ENCODE data around the gene TSSK6.
A peak's percentile ranks its signal among the peaks of the same experiment; 100 is the strongest.

Gene TSSK6

DNA sequence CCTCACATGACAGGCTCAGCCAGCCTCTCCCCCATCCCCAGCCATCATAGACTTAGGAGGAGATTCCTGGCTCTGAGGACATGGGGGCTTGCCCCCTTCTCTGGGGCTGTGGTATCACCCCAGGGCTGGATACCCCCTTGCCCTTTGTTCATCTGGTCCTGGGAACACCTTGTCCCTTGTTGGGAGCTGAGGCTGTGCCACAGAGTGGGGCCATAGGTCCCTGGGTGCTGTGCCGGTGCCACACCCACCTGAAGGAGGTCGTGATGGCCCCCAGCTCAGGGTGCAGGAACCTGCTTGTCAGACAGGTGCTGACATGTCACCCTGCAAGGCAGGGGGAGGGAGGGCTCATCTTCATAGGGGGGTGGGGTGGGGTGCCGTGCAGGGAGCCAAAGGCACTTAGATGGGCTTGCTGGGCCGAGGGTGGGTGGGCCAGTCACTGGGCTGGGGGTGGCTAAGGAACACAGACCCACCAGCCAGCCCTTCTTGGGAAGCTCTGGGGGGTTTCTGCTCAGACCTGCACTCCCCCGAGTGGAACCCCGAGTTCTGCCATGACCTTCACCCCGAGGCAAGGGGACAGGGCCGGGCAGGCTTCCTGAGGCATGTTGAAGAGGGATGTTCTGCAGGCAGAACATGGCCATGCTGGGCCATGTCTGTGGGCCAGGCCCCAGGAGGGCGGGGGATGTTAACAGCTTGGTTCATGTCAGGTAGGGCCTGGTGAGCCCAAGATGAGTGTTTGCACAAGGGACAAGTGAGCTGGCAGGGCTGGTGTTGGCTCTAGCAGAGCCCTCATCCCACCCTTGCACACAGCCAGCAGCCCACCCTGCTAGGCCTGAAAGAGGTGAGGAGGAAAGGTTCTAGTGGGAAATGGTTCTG is 28.0 kb downstream of the TSSK6 start:
- Histone ChIP-seq H3K9ac (ENCODE audit: low read depth in 1 of 2, low read length in 2 of 2) (no peak overlapping the region), H3K4me1 (ENCODE audit: control insufficient read depth in 2 of 2, insufficient read depth in 2 of 2, low read length in 2 of 2) (peaks cover 31 to 34% of the 10 kb centered on the region in 2 donors), H3K36me3 (ENCODE audit: control insufficient read depth in 2 of 2, insufficient read depth in 2 of 2, low read length in 2 of 2) (peaks cover 6 to 30% of the 10 kb centered on the region in 2 donors), H3K4me3 (ENCODE audit: low read length in 2 of 2) (no peak overlapping the region), H3K27ac (ENCODE audit: low read depth in 2 of 2, low read length in 2 of 2) (peak overlapping the region in 1 of 2 donors; percentile 83), H3K27me3 (ENCODE audit: control insufficient read depth in 2 of 2, insufficient read depth in 2 of 2, low read length in 2 of 2) (no peaks in the 10 kb centered on the region), H3K9me3 (ENCODE audit: control insufficient read depth in 2 of 2, low read length in 2 of 2) (no peaks in the 10 kb centered on the region)

DNA sequence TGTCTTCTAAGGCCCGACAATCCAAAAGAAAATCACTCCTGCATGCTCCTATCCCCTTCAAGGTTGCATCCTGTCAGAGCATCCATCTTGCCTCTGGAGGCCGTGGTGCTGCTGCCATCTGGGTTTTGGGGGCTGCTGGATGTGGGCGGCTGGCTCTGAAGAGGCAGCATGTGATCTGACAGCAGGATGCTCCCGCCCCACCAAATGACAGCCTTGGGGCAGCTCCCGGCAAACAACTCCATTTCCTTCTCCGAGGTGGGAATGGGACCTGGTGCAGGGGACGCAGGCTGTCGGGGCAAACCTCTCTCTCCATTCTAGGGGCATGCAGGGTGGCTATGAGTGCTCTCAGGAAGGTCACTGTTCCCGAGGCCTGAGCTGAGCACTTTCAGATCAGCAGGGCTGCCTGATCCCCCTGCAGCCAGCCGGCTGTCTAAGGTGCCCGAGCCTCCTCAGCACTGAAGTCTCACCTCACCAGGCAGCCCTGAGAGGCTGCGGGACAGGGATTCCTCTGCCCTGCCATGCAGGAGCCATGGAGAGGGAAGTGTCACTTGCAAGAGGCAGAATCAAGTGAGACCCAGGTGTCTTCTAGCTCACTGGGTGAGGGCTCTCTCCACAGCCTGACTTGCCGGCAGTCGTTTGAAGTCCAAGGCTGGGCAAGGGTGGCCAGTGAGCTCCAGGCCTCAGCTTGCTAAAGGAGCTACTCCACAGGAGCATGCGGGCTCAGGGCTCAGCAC is 28.8 kb downstream of the TSSK6 start:
- H3K36me3 ChIP-seq (ENCODE audit: control insufficient read depth in 2 of 2, insufficient read depth in 2 of 2, low read length in 2 of 2) = peaks cover 0 to 25% of the 10 kb centered on the region in 2 donors
- H3K4me1 ChIP-seq (ENCODE audit: control insufficient read depth in 2 of 2, insufficient read depth in 2 of 2, low read length in 2 of 2) = peaks cover 31 to 34% of the 10 kb centered on the region in 2 donors
- H3K4me3 ChIP-seq (ENCODE audit: low read length in 2 of 2) = no peak overlapping the region
- H3K27ac ChIP-seq (ENCODE audit: low read depth in 2 of 2, low read length in 2 of 2) = no peak overlapping the region
- H3K9ac ChIP-seq (ENCODE audit: low read depth in 1 of 2, low read length in 2 of 2) = no peak overlapping the region
- H3K9me3 ChIP-seq (ENCODE audit: control insufficient read depth in 2 of 2, low read length in 2 of 2) = no peaks in the 10 kb centered on the region
- no peaks in the 10 kb centered on the region for H3K27me3 ChIP-seq (ENCODE audit: control insufficient read depth in 2 of 2, insufficient read depth in 2 of 2, low read length in 2 of 2)

DNA sequence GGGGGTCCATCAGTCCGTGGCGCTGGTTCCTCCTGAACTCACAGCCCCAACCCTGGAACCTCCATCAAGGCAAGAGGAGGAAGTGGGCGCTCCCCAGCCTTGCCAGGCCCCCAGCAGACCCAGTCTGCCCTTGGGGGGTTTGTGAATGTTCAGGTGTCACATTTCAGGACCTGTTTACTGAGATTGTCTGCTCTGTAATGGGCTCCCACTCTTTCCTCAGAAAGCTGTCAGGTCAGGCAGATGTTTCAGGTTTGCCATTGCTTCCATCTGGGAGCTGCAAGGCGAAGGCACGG is 29.4 kb downstream of the TSSK6 start:
- Histone ChIP-seq H3K4me3 (ENCODE audit: low read length in 2 of 2) (no peak overlapping the region), H3K36me3 (ENCODE audit: control insufficient read depth in 2 of 2, insufficient read depth in 2 of 2, low read length in 2 of 2) (peaks cover 0 to 22% of the 10 kb centered on the region in 2 donors), H3K27me3 (ENCODE audit: control insufficient read depth in 2 of 2, insufficient read depth in 2 of 2, low read length in 2 of 2) (no peaks in the 10 kb centered on the region), H3K9ac (ENCODE audit: low read depth in 1 of 2, low read length in 2 of 2) (no peak overlapping the region), H3K27ac (ENCODE audit: low read depth in 2 of 2, low read length in 2 of 2) (no peak overlapping the region), H3K4me1 (ENCODE audit: control insufficient read depth in 2 of 2, insufficient read depth in 2 of 2, low read length in 2 of 2) (peaks cover 31 to 34% of the 10 kb centered on the region in 2 donors), H3K9me3 (ENCODE audit: control insufficient read depth in 2 of 2, low read length in 2 of 2) (no peaks in the 10 kb centered on the region)

GRCh38 chr19:19485161-19485997 is 30.0 kb downstream of the TSSK6 start:
- Histone ChIP-seq H3K4me3 (ENCODE audit: low read length in 2 of 2) (no peak overlapping the region), H3K27me3 (ENCODE audit: control insufficient read depth in 2 of 2, insufficient read depth in 2 of 2, low read length in 2 of 2) (no peaks in the 10 kb centered on the region), H3K27ac (ENCODE audit: low read depth in 2 of 2, low read length in 2 of 2) (no peak overlapping the region), H3K36me3 (ENCODE audit: control insufficient read depth in 2 of 2, insufficient read depth in 2 of 2, low read length in 2 of 2) (peaks cover 0 to 20% of the 10 kb centered on the region in 2 donors), H3K9ac (ENCODE audit: low read depth in 1 of 2, low read length in 2 of 2) (no peak overlapping the region), H3K9me3 (ENCODE audit: control insufficient read depth in 2 of 2, low read length in 2 of 2) (no peaks in the 10 kb centered on the region), H3K4me1 (ENCODE audit: control insufficient read depth in 2 of 2, insufficient read depth in 2 of 2, low read length in 2 of 2) (peaks cover 30 to 33% of the 10 kb centered on the region in 2 donors)

DNA sequence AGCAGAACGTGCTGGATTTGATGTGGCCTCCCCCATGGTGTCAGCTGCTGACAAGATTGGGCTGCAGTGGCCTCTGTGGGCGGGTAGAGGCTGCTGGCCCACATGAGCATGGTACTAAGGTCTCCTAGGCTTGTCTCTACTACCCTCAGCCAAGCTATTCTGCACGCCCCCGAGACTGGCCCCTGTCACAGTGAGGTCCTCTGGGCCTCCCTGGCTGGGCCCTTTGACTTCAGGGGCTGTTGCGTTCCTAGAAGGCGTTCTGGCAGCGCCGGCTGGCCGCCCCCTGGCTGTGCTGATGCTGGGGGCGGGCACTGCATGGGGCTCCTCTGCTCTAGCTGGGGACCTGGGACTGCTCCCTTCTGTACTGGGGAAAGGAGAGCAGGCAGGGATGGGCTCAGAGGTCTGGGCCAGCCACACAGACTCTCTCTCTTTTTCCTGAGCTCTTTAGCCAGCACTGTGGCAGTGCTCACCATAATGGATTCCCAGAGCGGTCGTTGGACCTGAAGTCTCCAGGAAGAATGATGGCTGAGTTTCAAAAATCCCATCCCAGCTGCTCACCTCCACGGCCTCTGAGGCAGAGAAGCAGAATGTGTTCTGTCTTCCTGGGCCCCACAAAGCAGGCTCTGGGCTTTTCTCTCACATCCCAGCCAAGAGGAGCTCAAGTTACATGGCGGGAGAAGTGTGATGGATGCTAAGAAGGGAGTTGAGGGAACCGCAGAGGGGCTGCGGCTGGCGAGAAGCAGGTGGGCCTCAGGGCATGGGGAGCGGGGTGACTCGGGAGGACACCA is 32.3 kb downstream of the TSSK6 start:
- Histone ChIP-seq H3K4me3 (ENCODE audit: low read length in 2 of 2) (no peak overlapping the region), H3K36me3 (ENCODE audit: control insufficient read depth in 2 of 2, insufficient read depth in 2 of 2, low read length in 2 of 2) (peaks cover 0 to 20% of the 10 kb centered on the region in 2 donors), H3K27ac (ENCODE audit: low read depth in 2 of 2, low read length in 2 of 2) (no peak overlapping the region), H3K4me1 (ENCODE audit: control insufficient read depth in 2 of 2, insufficient read depth in 2 of 2, low read length in 2 of 2) (peaks cover 7 to 12% of the 10 kb centered on the region in 2 donors), H3K27me3 (ENCODE audit: control insufficient read depth in 2 of 2, insufficient read depth in 2 of 2, low read length in 2 of 2) (no peaks in the 10 kb centered on the region), H3K9me3 (ENCODE audit: control insufficient read depth in 2 of 2, low read length in 2 of 2) (no peaks in the 10 kb centered on the region), H3K9ac (ENCODE audit: low read depth in 1 of 2, low read length in 2 of 2) (no peak overlapping the region)

DNA sequence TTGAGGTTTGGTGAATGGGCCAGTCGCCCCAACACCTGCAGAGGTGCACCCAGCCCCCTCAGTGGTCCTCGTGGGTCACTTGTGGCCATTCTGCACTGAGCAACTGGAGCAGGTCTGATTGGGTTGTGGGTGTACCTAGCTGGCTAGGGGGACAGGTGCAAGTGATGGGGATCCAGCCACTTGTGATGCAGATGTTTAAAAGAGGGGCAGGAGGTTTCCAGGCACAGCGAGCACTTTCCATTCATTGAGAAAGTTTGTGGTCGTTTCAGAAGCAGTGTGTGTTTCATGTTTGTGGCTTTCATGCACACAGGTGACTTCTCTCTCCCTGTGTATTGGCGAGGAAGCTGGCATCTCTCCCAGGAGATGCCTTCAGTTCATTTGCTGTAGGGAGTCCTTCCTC is 34.7 kb downstream of the TSSK6 start:
- H3K36me3 ChIP-seq (ENCODE audit: control insufficient read depth in 2 of 2, insufficient read depth in 2 of 2, low read length in 2 of 2) = peaks cover 0 to 11% of the 10 kb centered on the region in 2 donors
- no peaks in the 10 kb centered on the region for H3K9me3 ChIP-seq (ENCODE audit: control insufficient read depth in 2 of 2, low read length in 2 of 2)
- no peak overlapping the region for H3K9ac ChIP-seq (ENCODE audit: low read depth in 1 of 2, low read length in 2 of 2)

DNA sequence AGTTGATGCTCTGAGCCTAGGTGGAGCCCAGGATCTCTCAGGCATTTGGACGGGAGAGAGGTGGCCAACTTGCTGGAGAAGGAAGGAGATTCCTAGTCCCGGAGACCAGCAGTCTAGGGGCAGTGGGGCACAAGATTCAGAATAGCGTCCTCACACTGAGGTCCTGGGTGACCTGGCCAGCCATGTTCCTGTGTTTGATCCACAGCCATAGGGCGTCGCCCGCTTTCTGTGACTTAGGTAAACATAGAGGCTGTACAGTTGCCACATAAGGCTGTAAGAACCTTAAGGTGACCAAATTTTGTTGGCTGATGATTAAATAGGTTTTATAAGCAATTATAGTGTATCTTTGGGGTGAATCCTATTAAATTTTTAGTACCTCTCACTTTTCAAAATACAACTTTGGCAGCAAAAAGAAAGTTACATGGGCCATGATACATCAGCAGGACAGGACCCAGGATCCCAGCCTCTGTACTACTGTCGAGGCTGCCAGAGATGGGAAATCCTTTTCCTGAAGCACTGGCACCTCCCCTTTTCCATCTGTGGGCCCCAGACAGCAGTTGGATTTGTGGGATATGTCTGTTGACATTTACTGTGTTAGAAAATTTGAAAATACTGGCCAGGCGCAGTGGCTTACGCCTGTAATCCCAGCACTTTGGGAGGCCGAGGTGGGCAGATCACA is 37.5 kb downstream of the TSSK6 start:
- no peaks in the 10 kb centered on the region for H3K9me3 ChIP-seq (ENCODE audit: control insufficient read depth in 2 of 2, low read length in 2 of 2)
- peaks cover 5 to 12% of the 10 kb centered on the region in 2 donors for H3K4me1 ChIP-seq (ENCODE audit: control insufficient read depth in 2 of 2, insufficient read depth in 2 of 2, low read length in 2 of 2)
- H3K36me3 ChIP-seq (ENCODE audit: control insufficient read depth in 2 of 2, insufficient read depth in 2 of 2, low read length in 2 of 2) = peaks cover 3 to 18% of the 10 kb centered on the region in 2 donors
- H3K4me3 ChIP-seq (ENCODE audit: low read length in 2 of 2) = no peak overlapping the region
- H3K27me3 ChIP-seq (ENCODE audit: control insufficient read depth in 2 of 2, insufficient read depth in 2 of 2, low read length in 2 of 2) = no peaks in the 10 kb centered on the region
- no peak overlapping the region for H3K9ac ChIP-seq (ENCODE audit: low read depth in 1 of 2, low read length in 2 of 2)
- peak overlapping the region; percentile 16 to 41 for H3K27ac ChIP-seq (ENCODE audit: low read depth in 2 of 2, low read length in 2 of 2)

More for the DNA sequence above, 34.7 kb downstream of the TSSK6 start:
- Histone ChIP-seq H3K4me1 (ENCODE audit: control insufficient read depth in 2 of 2, insufficient read depth in 2 of 2, low read length in 2 of 2) (peaks cover 5 to 11% of the 10 kb centered on the region in 2 donors), H3K27ac (ENCODE audit: low read depth in 2 of 2, low read length in 2 of 2) (no peak overlapping the region), H3K27me3 (ENCODE audit: control insufficient read depth in 2 of 2, insufficient read depth in 2 of 2, low read length in 2 of 2) (no peaks in the 10 kb centered on the region), H3K4me3 (ENCODE audit: low read length in 2 of 2) (no peak overlapping the region)

- no peak overlapping the region for H3K4me3 ChIP-seq (ENCODE audit: low read length in 2 of 2)
- H3K27ac ChIP-seq (ENCODE audit: low read depth in 2 of 2, low read length in 2 of 2) = no peak overlapping the region
These were observed 39.2 kb downstream of the TSSK6 start for GRCh38 chr19:19475849-19476828.

More at GRCh38 chr19:19475849-19476828, 39.2 kb downstream of the TSSK6 start:
- Histone ChIP-seq H3K27me3 (ENCODE audit: control insufficient read depth in 2 of 2, insufficient read depth in 2 of 2, low read length in 2 of 2) (no peaks in the 10 kb centered on the region), H3K36me3 (ENCODE audit: control insufficient read depth in 2 of 2, insufficient read depth in 2 of 2, low read length in 2 of 2) (peaks cover 3 to 16% of the 10 kb centered on the region in 2 donors), H3K9ac (ENCODE audit: low read depth in 1 of 2, low read length in 2 of 2) (no peak overlapping the region), H3K4me1 (ENCODE audit: control insufficient read depth in 2 of 2, insufficient read depth in 2 of 2, low read length in 2 of 2) (peaks cover 5 to 20% of the 10 kb centered on the region in 2 donors), H3K9me3 (ENCODE audit: control insufficient read depth in 2 of 2, low read length in 2 of 2) (no peaks in the 10 kb centered on the region)
